Left colon (tissue), 2 donors: ENCODE measurements around the gene DLST. TPM values are rescaled to one million over a fixed set of nuclear protein-coding genes. Genes with fewer than 3 reads are reported as not detected.

Experiments
- ATAC-seq: fragments of 200-7000 bp; cut with Tn5 transposase; one replicate; pipeline ENCODE4 v1.9.1; 2020; ENCODE audit warnings: mild to moderate bottlenecking, moderate library complexity
- DNase-seq, 2 donors: peaks; one replicate each; pipeline ENCODE4 v3.0.0-alpha.2; 2020
- intact Hi-C, 2 donors: fragments of 100-400 bp; cut with DNase I in 1 of 2; cut with micrococcal nuclease in 1 of 2; formaldehyde crosslinking; loops; one replicate each; pipeline versions ENCODE4 v1.11.2 to v1.14.0; 2022; cut with DNase I, micrococcal nuclease
- total RNA-seq, 2 donors: library from RNA; stranded (reverse); fragmentation: NEBNext Ultra II Directional; extraction: Animal tissue kit (Norgen Biotek cat#: 25700); gene quantifications; one replicate each; pipeline ENCODE4 v1.2.1, GENCODE V29; 2021
- donor health status: DM: no; HTN: no; CAD: no.
- donor health status: DM: yes; HTN: yes; CAD: no.

DLST gene
- total RNA-seq, 2 donors from 2014 or later = 139 to 142 TPM

DNA sequence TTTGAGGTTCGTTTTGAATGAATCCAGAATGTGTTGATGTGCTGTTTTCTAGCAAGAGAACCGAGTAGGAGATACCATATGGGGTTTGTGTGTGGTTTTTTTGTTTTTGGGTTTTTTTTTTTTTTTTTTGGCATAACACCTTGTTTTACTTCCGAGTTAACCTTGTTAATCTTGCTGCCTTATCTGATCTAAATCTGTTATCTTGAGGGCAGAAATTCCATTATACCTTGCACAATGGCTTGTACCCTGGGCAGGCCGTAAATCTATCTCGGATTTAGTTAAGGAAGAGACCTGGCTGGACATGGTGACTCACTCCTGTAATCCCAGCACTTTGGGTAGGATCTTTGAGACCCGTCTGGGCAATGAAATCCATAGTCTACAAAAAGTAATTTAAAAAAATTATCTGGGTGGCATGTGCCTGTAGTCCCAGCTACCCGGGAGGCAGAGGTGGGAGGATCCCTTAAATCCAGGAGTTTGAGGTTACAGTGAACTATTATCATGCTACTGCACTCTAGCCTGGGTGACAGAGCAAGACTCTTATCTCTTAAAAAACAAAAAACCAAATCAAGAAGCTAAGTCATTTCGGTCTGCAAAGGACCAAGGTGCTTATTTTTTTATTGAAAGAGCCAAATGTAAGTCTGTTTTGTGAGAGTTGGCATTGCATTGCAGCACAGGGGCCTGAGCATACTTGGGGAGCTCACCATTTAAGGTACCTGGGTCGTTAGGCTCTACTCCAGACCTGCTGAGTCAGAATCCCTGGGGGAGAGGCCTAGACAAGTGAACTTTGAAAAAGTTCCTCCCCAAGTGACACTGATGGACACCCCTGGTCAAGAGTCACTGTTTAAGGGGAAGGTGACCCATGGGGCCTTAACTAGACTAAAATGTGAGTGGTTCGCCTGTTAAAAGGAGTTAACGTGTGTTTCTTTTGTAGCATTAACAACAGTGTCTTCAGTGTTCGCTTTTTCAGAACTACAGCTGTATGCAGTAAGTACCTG is 6.7 kb downstream of the DLST start:
- intact Hi-C loops = no loop called here
- ATAC-seq (peak; percentile 87), DNase-seq (no peak)

- DNase-seq = no peak
- ATAC-seq = no peak
- intact Hi-C loops = no loop called here
These were observed 8.5 kb downstream of the DLST start for GRCh38 chr14:74890262-74890661.

DNA sequence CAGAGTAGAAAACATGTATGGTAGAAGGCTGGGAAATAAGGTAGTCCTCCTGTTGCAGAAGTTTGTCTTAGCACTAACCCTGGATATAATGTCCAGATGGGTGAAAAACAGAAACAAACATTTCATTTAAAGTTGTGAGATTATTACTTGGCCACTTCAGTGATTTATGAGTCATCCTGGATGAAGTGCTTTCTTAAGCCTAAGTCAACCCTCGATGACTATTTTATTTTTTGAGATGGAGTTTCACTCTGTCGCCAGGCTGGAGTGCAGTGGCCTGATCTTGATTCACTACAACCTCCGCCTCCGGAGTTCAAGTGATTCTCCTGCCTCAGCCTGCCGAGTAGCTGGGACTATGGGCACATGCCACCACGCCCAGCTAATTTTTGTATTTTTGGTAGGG is 10.2 kb downstream of the DLST start:
- no peak for ATAC-seq
- no peak for DNase-seq
- intact Hi-C loops = no loop called here

DNA sequence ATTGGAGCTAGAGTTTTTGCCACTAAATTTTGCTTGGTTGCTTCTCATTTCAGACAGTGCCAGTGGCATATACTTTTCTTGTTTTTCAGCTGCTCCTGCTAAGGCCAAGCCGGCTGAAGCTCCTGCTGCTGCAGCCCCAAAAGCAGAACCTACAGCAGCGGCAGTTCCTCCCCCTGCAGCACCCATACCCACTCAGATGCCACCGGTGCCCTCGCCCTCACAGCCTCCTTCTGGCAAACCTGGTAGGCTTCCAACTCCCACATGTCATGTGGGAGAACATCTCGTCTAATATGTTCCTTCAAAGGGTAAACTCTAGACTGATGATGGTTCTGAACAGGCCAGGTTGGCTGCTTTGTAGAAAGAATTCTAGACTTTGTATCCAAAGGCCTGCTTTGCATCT is 11.0 kb downstream of the DLST start:
- intact Hi-C loops = no loop called here
- no peak for DNase-seq
- ATAC-seq = no peak

DNA sequence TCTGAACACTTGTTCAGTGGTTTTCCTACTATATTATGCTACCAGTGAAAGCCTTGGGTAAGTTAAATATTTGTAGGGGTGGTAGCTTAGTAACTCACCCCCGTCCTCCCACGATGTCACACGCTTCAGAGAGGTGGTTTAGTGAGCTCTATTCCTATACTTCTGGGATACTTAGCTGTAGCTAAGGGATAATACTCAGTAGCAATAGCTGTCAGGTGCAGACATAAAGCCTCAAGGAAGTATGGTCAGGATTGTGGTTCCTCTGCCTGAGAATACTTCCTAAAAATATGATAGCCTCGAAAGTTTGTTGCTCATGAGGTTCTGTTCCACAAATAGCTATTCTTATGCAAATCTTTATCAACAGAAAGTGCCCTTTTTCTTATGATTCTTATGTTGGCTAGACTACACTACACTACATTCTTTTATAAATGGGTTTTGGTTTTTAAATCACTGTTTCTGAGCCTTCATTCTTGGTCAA is 11.9 kb downstream of the DLST start:
- intact Hi-C loops = no loop called here
- ATAC-seq (no peak), DNase-seq (no peak)

DNA sequence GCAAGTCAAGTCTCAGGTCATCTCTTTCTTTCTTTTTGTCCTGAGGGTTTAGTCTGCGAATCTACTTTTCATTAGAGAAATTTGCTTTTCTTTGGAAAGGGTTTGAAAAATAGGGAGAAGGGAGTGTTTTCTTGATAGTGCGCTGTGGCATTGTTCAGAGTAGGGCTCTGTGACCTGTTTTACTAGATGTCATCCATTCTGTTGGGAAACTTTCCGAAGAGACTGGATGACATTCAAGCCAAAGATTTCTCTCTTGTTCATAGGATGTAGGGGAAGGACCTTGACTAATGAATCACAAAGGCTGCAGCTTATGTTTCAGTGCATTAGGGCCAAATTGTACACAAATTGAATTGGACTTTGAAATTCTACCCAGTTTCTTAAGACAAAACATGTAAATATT is 14.7 kb downstream of the DLST start:
- ATAC-seq (no peak), DNase-seq (no peak)
- intact Hi-C loops = no loop called here

DNA sequence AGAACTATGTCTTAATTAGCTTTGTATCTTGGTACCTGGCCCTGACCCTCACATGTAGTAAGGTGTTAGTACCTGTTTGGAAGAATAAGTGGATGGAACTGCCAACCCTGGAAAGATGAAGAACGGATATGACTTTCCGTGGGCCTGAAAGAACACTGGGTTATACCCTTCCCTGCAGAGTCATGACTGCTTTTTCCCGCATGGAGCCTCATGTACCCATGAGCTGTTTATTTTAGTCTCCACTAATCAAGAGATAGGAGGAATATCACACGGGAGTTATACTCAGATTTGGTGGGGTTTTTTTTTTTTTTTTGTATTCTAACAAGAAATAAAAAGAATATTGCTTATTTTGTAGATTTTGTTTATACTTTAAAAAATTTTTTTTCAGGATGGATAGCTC is 15.9 kb downstream of the DLST start:
- DNase-seq = no peak
- intact Hi-C loops = no loop called here
- no peak for ATAC-seq

DNA sequence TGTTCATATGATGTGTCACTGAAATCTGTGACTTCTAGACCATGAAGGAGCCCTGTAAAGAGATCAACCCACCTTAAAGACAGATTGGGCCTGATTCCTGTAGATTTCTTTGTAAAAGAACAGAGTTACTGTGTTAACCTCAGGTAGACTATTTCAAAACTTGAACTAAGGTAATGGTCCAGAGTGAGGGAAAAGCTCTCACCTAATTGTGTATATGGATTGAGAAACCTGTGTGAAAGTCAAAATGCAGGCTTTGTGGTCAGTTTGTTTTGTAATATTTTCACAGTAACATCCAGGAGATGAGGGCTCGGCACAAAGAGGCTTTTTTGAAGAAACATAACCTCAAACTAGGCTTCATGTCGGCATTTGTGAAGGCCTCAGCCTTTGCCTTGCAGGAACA is 16.4 kb downstream of the DLST start:
- DNase-seq (no peak), ATAC-seq (no peak)
- intact Hi-C loops = no loop called here

DNA sequence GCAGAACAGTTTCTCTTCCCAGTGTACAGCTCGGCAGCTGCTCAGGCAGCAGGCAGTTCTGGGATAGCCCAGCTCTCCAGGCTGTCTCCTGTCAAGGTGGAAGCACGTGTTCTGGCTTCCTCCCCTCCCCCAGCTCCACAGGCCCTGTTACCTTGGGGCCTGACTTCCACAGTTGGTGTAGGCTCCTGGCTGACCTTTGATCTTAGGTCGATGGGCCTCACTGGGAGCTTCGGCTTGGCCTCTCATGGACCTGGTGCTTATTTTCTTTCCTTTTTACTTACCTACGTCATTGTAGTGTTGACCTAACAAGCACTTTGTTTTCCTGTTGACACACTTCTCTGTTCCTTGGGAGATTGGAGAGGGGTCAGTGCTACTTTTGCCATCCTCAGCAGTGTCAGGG is 17.0 kb downstream of the DLST start:
- DNase-seq = no peak
- intact Hi-C loops = no loop called here
- peak; percentile 29 for ATAC-seq

GRCh38 chr14:74902941-74903705 is 21.4 kb downstream of the DLST start:
- intact Hi-C loops = no loop called here
- ATAC-seq = no peak
- no peak for DNase-seq

- DNase-seq (no peak), ATAC-seq (no peak)
- intact Hi-C loops = loop anchor here (5.0 kb wide), 1 partner anchor 43 kb away; no protein-coding TSS in a partner anchor
These were observed 23.2 kb downstream of the DLST start for GRCh38 chr14:74904635-74905503.

DNA sequence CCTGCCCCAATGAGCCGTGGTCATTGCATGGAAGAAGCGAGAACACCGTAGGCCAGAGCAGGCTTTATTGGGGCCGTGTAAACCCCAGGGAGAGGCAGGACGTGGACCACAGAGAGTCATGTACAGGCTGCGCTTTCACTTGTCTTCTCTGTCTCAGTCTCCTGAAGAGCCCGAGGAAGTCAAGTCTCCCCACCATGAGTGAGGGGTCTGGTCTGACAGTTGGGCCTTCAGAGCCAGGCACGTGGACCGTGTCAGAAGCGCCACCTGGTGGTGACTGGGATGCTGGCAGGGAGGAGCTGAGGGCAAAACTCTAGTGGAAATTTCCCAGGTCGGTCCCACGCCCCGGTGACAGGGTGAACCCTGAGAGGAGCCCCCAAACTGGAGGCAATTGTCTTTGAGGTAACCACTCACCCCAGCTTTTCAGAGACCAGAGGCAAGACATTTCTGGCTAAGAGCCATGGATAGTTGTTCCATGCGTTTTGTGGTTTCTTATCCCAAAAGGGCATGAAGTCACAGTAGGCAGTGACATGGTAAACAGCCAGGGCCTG is 24.0 kb downstream of the DLST start:
- ATAC-seq = peak; percentile 39
- peak in 1 of 2 donors; percentile 84 for DNase-seq
- intact Hi-C loops = loop anchor here (5.0 kb wide), 1 partner anchor 43 kb away; no protein-coding TSS in a partner anchor

DNA sequence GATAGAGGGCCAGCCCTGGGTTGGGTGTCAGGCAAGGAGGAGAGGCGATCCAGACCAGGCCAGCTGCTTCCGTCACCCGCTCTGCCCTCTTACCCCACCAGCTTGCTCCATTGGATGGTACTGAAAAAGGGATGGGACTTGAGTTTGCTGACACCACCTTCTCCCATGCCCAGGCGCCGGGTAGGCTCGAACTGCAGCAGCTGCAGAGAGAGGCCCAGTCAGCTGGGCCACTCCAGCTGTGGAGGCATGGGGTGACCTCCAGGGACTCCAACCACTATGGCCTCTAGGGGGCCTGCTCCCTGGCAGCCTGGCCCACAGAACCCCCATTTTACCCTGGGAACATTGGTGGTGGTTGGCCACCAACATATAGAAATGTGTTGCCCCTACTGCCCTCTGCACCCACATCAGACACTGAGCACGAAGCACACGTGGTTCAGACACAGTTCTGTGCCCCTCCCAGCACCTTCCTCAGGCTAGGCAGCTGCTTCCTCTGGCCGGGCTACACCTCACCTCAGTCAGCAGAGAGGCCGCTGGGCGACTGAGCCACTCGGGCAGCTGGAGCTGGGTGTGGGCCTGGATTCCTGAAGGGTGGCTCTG is 25.3 kb downstream of the DLST start:
- ATAC-seq (peak; percentile 66), DNase-seq (peak; percentile 49 to 51)
- intact Hi-C loops = loop anchor here (5.0 kb wide), 1 partner anchor 45 kb away; no protein-coding TSS in a partner anchor

DNA sequence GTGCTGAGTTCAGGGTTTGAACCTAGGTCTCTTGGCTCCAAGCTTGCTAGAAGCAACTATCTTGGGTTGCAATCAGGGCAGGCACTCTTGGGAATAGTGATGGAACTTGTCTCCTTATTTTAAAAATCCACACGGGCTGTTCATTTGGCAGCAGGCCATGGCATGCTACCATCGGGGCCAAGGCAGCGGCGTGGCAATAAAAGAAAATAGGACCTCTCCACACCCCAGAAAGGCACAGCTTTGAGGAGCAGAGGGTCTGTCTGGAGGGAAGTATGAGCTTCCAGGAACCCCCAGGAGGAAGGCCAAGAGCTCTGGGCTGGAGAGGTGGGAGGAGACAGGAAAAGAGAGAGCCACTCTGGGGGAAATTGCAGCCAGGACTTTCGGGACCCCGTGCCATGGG is 26.0 kb downstream of the DLST start:
- ATAC-seq (no peak), DNase-seq (no peak)
- intact Hi-C loops = loop anchor here (5.0 kb wide), 1 partner anchor 45 kb away; no protein-coding TSS in a partner anchor

- no peak for ATAC-seq
- DNase-seq = no peak
- intact Hi-C loops = loop anchor here (5.0 kb wide), 1 partner anchor 47 kb away; no protein-coding TSS in a partner anchor
These were observed 27.2 kb downstream of the DLST start for GRCh38 chr14:74908861-74909341.

DNA sequence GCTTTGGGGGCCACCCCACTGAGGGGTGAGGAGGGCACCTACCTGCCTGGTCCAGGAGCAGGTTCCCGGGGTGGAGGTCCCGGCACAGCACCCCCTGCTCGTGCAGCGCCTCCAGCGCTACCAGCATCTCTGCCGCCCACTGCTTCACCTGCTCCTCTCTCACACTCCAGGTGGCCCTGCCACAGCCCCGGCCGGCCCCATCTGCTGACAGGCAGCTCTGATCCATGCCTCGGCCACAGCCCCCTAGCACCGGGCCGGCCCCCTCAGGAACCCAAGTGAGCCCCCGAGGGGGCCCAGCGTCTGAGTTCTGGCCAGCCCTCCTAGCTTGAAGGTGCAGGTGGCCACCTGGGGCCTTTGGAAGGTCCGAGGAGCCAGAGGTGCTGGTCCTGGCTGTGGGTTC is 27.8 kb downstream of the DLST start:
- intact Hi-C loops = loop anchor here (5.0 kb wide), 1 partner anchor 47 kb away; no protein-coding TSS in a partner anchor
- no peak for ATAC-seq
- DNase-seq = no peak

DNA sequence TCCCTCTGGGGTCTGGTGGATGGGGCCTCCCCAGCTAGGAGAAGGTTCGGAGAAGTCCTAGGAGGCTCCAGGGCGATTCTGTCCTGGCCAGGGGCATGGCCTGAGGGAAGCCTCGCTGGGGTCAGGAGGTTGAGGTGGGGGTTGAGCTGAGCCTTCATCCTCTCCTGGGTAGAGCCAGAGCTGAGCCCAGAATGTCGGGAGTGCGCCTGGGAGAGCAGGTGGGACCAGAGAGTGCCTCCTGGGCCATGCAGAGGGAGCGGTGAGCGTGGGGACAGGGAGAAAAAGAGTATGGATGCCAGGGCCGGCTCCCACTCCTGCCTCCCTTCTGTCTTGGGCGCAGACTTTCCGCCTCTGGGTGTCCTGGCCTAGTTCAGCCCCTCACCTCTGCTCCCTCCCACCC is 28.2 kb downstream of the DLST start:
- intact Hi-C loops = loop anchor here (5.0 kb wide), 1 partner anchor 48 kb away; no protein-coding TSS in a partner anchor
- ATAC-seq (no peak), DNase-seq (no peak)

GRCh38 chr14:74910556-74910955 is 28.8 kb downstream of the DLST start:
- ATAC-seq = peak; percentile 70
- peak; percentile 48 to 54 for DNase-seq
- intact Hi-C loops = no loop called here
